GM18505 (cell line): ENCODE measurements around the gene BEST3.

Source experiments
- ATAC-seq: cut with Tn5 transposase; IDR thresholded peaks from one replicate; pipeline ENCODE4 v1.9.1; 2021; ENCODE audit not compliant: unreplicated experiment
- POLR2A ChIP-seq: IDR thresholded peaks from 4 replicates; pipeline ENCODE4 v1.6.1; 2011; ENCODE audit warnings: borderline replicate concordance; ENCODE audit not compliant: insufficient read depth, insufficient read length; ENCODE audit errors: extremely low read depth

BEST3 gene

DNA sequence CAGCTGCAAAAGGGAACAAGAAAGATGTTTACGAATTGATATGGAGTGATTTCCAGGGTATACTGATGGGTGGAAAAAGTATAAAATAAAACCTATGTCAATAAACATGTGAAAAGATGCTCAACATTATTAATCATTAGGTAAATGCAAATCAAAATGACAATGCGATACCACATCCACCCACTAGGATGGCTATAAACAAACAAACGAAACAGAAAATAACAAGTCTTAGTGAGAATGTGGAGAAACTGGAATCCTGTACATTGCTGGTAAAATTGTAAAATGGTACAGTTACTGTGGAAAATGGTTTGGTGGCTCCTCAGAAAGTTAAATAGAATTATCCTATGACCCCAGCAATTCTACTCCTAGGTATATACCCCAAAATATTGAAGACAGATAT is 9.5 kb upstream of the BEST3 start:
- TF ChIP-seq POLR2A, result no peak
- no peak for ATAC-seq

DNA sequence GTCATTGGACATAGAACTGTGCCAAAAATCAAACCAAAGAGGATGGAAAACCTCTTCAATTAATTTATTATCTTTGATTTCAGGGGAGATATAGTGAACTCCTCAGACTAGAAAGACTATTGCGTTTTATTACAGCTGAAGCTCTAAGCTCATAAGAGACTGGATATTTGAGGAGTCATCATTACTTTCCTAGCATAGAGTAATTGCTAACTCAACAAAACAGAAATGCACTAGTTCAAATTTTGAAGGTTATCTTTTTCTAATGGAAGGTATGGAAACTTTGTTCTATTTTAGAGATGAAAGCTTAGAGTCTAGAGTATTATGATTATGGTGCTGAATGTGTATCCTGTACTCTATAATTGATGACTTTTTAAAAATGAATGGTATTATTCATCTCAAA is 5.3 kb upstream of the BEST3 start:
- no peak for TF ChIP-seq POLR2A
- no peak for ATAC-seq

GRCh38 chr12:69703146-69703642 is 4.1 kb upstream of the BEST3 start:
- TF ChIP-seq POLR2A, result no peak
- no peak for ATAC-seq

GRCh38 chr12:69701826-69702225 is 2.7 kb upstream of the BEST3 start:
- ATAC-seq, result no peak
- TF ChIP-seq POLR2A, result no peak

DNA sequence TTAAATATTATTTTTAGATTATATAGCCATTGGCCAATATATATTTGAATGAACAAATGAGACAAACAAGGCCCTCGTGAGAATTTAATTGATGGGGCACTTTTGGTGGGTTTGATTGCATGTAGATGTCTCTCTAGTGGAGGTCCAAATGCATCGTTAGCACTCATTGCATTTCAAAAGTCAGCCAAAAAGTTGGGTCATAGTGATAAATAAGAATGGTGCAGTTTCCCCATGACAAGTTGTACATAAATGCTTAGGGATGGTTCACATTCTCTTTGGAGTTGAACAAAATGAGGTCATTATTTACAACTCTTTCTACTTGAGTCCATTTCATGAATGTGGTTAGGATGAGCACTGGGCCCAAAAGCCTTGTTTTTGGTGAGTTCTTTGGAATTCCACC is 1.0 kb downstream of the BEST3 start:
- TF ChIP-seq POLR2A, result no peak
- ATAC-seq, result no peak

DNA sequence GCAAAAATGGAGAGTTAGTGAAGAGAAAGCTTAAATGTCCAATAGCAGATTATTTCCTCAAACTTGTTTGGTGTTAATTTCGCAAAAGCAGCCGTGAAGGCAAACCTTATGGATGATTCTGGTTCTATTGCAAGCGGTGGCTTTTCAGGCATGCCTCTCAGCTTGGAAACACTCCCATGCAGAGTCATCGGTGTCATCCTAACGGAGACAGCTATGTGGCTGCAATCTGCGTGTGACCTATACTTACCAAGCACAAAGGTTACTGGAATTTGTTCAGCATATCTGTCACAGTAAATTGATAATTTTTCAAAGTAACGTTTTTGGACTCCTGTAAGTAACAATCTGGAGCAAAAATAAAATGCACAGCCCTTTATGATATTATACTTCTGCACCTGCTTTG is 5.0 kb downstream of the BEST3 start:
- no peak for TF ChIP-seq POLR2A
- no peak for ATAC-seq

DNA sequence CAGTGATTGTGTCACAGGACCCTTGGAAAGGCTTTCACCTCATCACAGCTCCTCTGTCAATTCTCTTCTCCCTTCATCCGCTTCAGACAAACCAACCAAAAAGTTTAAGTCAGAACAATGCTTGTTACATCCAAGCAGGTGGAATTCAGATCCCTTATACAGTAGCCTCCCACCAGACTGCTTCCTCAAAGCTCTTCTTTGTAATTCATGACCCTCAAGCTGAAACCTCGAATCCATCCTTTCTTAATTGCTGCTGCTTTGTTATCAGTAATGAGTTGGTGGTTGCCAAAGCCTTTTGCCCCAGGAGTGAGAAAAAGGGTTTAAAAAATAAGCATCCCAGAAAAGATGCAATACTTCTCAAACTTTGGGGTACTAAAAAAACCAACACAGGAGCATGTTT is 9.5 kb downstream of the BEST3 start:
- no peak for TF ChIP-seq POLR2A
- ATAC-seq, result no peak

GRCh38 chr12:69688471-69689427 is 10.4 kb downstream of the BEST3 start:
- ATAC-seq, result peak; percentile 69
- no peak for TF ChIP-seq POLR2A

DNA sequence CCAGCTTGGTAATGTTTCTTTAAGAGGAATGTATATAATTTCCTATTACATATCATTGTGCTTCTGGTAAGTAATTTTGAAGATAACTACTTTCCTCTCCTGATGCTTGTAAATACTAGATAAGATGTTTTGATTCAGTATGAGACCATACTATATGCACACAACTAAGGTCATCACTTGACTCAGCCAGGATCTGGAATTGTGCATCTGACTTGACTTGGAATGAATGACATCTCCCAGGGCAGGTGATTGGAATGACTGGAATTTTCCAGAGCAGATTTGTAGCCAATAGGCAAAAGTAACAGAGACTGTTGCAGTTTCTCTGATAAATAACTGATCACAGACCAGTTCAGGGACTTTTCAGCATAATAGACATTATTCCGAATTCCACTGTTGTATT is 11.1 kb downstream of the BEST3 start:
- ATAC-seq, result no peak
- no peak for TF ChIP-seq POLR2A

DNA sequence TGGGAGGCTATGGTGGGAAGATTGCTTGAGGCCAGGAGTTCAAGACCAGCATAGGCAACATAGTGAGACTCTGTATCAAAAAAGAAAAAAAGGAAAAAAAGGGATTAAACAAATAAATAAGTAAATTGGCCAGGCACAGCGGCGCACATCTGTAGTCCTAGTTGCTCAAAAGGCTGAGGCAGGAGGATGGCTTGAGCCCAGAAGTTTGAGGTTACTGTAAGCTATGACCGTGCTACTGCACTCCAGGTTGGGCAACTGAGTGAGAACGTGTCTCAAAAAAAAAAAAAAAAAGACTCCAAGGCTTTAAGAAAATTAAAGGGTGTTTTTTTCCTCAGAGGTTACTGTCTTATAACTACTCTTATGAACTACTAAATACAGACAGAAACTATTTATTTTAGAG is 11.7 kb downstream of the BEST3 start:
- no peak for ATAC-seq
- no peak for TF ChIP-seq POLR2A

- no peak for ATAC-seq
- TF ChIP-seq POLR2A, result no peak
Measured at GRCh38 chr12:69686731-69687130, 12.4 kb downstream of the BEST3 start.

- ATAC-seq, result peak; percentile 70
- TF ChIP-seq POLR2A, result no peak
Measured at GRCh38 chr12:69685810-69686209, 13.3 kb downstream of the BEST3 start.

GRCh38 chr12:69684466-69684865 is 14.6 kb downstream of the BEST3 start:
- TF ChIP-seq POLR2A, result no peak
- ATAC-seq, result no peak

GRCh38 chr12:69682110-69682755 is 16.9 kb downstream of the BEST3 start:
- ATAC-seq, result no peak
- no peak for TF ChIP-seq POLR2A

GRCh38 chr12:69679119-69679518 is 20.0 kb downstream of the BEST3 start:
- ATAC-seq, result no peak

More at GRCh38 chr12:69679119-69679518, 20.0 kb downstream of the BEST3 start:
- no peak for TF ChIP-seq POLR2A
